GM23338 (cell line): Measurements from ENCODE around the gene NF1. TPM values are rescaled to one million over a fixed set of nuclear protein-coding genes. Genes with fewer than 3 reads are reported as not detected.
A peak's percentile ranks its signal among the peaks of the same experiment; 100 is the strongest.

ENCODE experiments used
- ATAC-seq: fragments of 200-7000 bp; cut with Tn5 transposase; 3 replicates; pipeline ENCODE4 v1.9.1; 2020
- DNase-seq: peaks from one replicate; pipeline ENCODE4 v3.0.0-alpha.2; 2015; ENCODE audit warnings: low spot score
- H2AFZ ChIP-seq: fragments of 200-600 bp; sonication (generic); 2 replicates; pipeline ENCODE4 v1.8.0; 2016; ENCODE audit warnings: antibody characterized with exemption, mild to moderate bottlenecking, moderate library complexity
- H3F3A ChIP-seq: fragments of 200-600 bp; sonication (generic); replicated peaks from 2 replicates; pipeline ENCODE4 v1.8.0; 2017; ENCODE audit warnings: antibody characterized with exemption, mixed run types, low read depth
- H3K27ac ChIP-seq: fragments of 200-600 bp; sonication (generic); 2 replicates; pipeline ENCODE4 v1.6.1; 2016; ENCODE audit warnings: low read depth
- H3K27me3 ChIP-seq: fragments of 200-600 bp; sonication (generic); 2 replicates; pipeline ENCODE4 v1.8.0; 2016; ENCODE audit warnings: mild to moderate bottlenecking, mixed run types, moderate library complexity; ENCODE audit not compliant: insufficient read depth
- H3K36me3 ChIP-seq: fragments of 200-600 bp; sonication (generic); 2 replicates; pipeline ENCODE4 v1.8.0; 2016; ENCODE audit warnings: mild to moderate bottlenecking; ENCODE audit not compliant: insufficient read depth
- H3K4me1 ChIP-seq: fragments of 200-600 bp; sonication (generic); 2 replicates; pipeline ENCODE4 v1.8.0; 2016; ENCODE audit warnings: mild to moderate bottlenecking, moderate library complexity; ENCODE audit not compliant: insufficient read depth
- H3K4me2 ChIP-seq: fragments of 200-600 bp; sonication (generic); 2 replicates; pipeline ENCODE4 v1.7.1; 2017; ENCODE audit warnings: mixed run types
- H3K4me3 ChIP-seq: fragments of 200-600 bp; sonication (generic); 2 replicates; pipeline ENCODE4 v1.6.1; 2016; ENCODE audit warnings: mixed run types
- H3K79me2 ChIP-seq: fragments of 200-600 bp; sonication (generic); replicated peaks from 2 replicates; pipeline ENCODE4 v1.8.0; 2017; ENCODE audit warnings: mild to moderate bottlenecking; ENCODE audit not compliant: insufficient read depth
- H3K9me2 ChIP-seq: fragments of 200-600 bp; sonication (generic); 2 replicates; pipeline ENCODE4 v1.8.0; 2017; ENCODE audit not compliant: insufficient read depth
- H4K20me1 ChIP-seq: fragments of 200-600 bp; sonication (generic); replicated peaks from 2 replicates; pipeline ENCODE4 v1.8.0; 2017; ENCODE audit warnings: mild to moderate bottlenecking; ENCODE audit not compliant: insufficient read depth
- H3K27ac Mint-ChIP-seq: 2 replicates; pipeline ENCODE4 v1.8.0; 2020; ENCODE audit warnings: inconsistent platforms, mild to moderate bottlenecking, moderate library complexity, mixed read lengths
- H3K27me3 Mint-ChIP-seq: 3 replicates; pipeline ENCODE4 v1.8.0; 2022; ENCODE audit warnings: low read depth, mild to moderate bottlenecking, moderate library complexity, mixed read lengths, inconsistent platforms; ENCODE audit not compliant: insufficient read depth, poor library complexity
- H3K36me3 Mint-ChIP-seq: 3 replicates; pipeline ENCODE4 v1.8.0; 2021; ENCODE audit warnings: low read depth, mild to moderate bottlenecking, inconsistent platforms, moderate library complexity, mixed read lengths
- H3K4me1 Mint-ChIP-seq: 3 replicates; pipeline ENCODE4 v1.8.0; 2020; ENCODE audit warnings: mild to moderate bottlenecking, inconsistent platforms, mixed read lengths
- H3K4me3 Mint-ChIP-seq: 3 replicates; pipeline ENCODE4 v1.8.0; 2021; ENCODE audit warnings: moderate library complexity, mild to moderate bottlenecking, inconsistent platforms, mixed read lengths
- H3K9me3 Mint-ChIP-seq: 3 replicates; pipeline ENCODE4 v1.8.0; 2020; ENCODE audit warnings: moderate library complexity, mild to moderate bottlenecking, inconsistent platforms, mixed read lengths
- NANOG ChIP-seq: IDR thresholded peaks from 2 replicates; pipeline ENCODE4 v1.6.1; 2016; ENCODE audit warnings: antibody characterized with exemption, borderline replicate concordance
- ZNF462 ChIP-seq: fragments of 250-450 bp; sonication (Bioruptor Pico); IDR thresholded peaks from 2 replicates; pipeline ENCODE4 v1.5.0; 2020; ENCODE audit warnings: mild to moderate bottlenecking, moderate library complexity
- polyA plus RNA-seq: library from polyadenylated mRNA; unstranded; fragments of >200 nt; fragmentation: Nextera tagmentation; extraction: Ambion mirVana; gene quantifications from 2 replicates; pipeline ENCODE4 v1.2.1, GENCODE V29; 2016
- total RNA-seq: library from RNA; depleted of rRNA; stranded (reverse); fragments of >200 nt; shearing (Covaris generic); gene quantifications from 2 replicates; pipeline ENCODE4 v1.2.3, GENCODE V29; 2014
- TF ChIP-seq, protein P1 (sequence below), 2 experiments: fragments of 200-600 bp in 1 of 2; sonication (generic) in 1 of 2; conservative IDR thresholded peaks; 2 replicates each; pipeline versions ENCODE4 v1.5.1 to v1.6.1; 2016 to 2017; ENCODE audit warnings: antibody characterized with exemption in 2 of 2, low read depth in 2 of 2, mild to moderate bottlenecking in 2 of 2, moderate library complexity in 1 of 2

Gene NF1
- total and polyA plus RNA-seq, 2 experiments from 2014 or later = 16.3 to 49.7 TPM

DNA sequence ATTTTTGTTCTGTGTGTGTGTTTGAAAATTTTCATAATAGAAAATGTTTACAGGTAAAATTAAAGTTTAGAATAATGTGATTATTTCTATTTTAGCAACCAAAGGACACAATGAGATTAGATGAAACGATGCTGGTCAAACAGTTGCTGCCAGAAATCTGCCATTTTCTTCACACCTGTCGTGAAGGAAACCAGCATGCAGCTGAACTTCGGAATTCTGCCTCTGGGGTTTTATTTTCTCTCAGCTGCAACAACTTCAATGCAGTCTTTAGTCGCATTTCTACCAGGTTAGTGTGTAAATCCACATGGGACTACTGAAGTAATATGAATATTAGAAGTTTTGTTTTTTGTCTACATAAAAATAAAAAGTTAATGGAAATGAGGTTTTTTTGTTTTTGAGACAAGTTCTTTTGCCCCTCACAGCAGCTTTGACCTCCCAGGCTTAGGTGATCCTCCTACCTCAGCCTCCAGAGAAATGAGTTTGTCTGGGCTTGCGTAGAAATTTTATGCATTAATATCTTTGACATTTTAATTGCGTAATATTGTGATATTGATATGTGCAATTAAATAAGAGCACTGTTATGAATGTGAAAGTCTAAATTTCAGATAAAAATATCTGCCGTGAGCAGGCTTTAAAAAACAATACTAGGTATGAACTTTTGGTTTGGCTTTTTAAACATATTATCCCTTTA is 68.5 kb downstream of the NF1 start:
- H3K4me3 Mint-ChIP-seq = no peak overlapping the region
- no peaks in the 10 kb centered on the region for H3K4me1 Mint-ChIP-seq
- no peaks in the 10 kb centered on the region for H3K36me3 ChIP-seq
- no peak overlapping the region for H3K27ac Mint-ChIP-seq
- no peaks in the 10 kb centered on the region for H3K4me1 ChIP-seq
- H3K36me3 Mint-ChIP-seq = no peaks in the 10 kb centered on the region; the same call in 2 of the 3 replicates
- H3K27me3 ChIP-seq = no peaks in the 10 kb centered on the region
- DNase-seq = peak; percentile 8
- H2AFZ ChIP-seq = no peak overlapping the region
- no peak overlapping the region for H3K27ac ChIP-seq
- no peaks in the 10 kb centered on the region for H3F3A ChIP-seq
- no peak for TF ChIP-seq ZNF462
- TF ChIP-seq NANOG = no peak
- TF ChIP-seq, protein P1, sequence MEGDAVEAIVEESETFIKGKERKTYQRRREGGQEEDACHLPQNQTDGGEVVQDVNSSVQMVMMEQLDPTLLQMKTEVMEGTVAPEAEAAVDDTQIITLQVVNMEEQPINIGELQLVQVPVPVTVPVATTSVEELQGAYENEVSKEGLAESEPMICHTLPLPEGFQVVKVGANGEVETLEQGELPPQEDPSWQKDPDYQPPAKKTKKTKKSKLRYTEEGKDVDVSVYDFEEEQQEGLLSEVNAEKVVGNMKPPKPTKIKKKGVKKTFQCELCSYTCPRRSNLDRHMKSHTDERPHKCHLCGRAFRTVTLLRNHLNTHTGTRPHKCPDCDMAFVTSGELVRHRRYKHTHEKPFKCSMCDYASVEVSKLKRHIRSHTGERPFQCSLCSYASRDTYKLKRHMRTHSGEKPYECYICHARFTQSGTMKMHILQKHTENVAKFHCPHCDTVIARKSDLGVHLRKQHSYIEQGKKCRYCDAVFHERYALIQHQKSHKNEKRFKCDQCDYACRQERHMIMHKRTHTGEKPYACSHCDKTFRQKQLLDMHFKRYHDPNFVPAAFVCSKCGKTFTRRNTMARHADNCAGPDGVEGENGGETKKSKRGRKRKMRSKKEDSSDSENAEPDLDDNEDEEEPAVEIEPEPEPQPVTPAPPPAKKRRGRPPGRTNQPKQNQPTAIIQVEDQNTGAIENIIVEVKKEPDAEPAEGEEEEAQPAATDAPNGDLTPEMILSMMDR (conservative IDR thresholded peaks at IDR 0.05; ENCODE audit: low read depth in 2 of 2) = no peak
- no peak overlapping the region for H3K4me2 ChIP-seq
- no peaks in the 10 kb centered on the region for H3K9me2 ChIP-seq
- no peaks in the 10 kb centered on the region for H3K9me3 Mint-ChIP-seq
- H4K20me1 ChIP-seq = no peaks in the 10 kb centered on the region
- no peaks in the 10 kb centered on the region for H3K79me2 ChIP-seq
- no peak for ATAC-seq
- no peak overlapping the region for H3K4me3 ChIP-seq
- no peaks in the 10 kb centered on the region for H3K27me3 Mint-ChIP-seq
